ENCODE data around the gene MYO1A.

- TF ChIP-seq CTCF (IDR thresholded peaks at IDR 0.05) (no peak), POLR2A (IDR thresholded peaks at IDR 0.05) (no peak)
Measured at GRCh38 chr12:57092876-57093414, 43.0 kb upstream of the MYO1A start.
